GM18502 (cell line): ENCODE measurements around the gene TBPL1.
A peak's percentile ranks its signal among the peaks of the same experiment; 100 is the strongest.
"Not testable (repeated sequence)": the region's sequence is repeated elsewhere in the genome, so short reads cannot be mapped to it uniquely, and the experiment has no call there.

Source experiments
- ATAC-seq: cut with Tn5 transposase; IDR thresholded peaks from one replicate; pipeline ENCODE4 v1.9.1; 2021; ENCODE audit warnings: mild to moderate bottlenecking; ENCODE audit not compliant: unreplicated experiment, poor library complexity

TBPL1 gene

DNA sequence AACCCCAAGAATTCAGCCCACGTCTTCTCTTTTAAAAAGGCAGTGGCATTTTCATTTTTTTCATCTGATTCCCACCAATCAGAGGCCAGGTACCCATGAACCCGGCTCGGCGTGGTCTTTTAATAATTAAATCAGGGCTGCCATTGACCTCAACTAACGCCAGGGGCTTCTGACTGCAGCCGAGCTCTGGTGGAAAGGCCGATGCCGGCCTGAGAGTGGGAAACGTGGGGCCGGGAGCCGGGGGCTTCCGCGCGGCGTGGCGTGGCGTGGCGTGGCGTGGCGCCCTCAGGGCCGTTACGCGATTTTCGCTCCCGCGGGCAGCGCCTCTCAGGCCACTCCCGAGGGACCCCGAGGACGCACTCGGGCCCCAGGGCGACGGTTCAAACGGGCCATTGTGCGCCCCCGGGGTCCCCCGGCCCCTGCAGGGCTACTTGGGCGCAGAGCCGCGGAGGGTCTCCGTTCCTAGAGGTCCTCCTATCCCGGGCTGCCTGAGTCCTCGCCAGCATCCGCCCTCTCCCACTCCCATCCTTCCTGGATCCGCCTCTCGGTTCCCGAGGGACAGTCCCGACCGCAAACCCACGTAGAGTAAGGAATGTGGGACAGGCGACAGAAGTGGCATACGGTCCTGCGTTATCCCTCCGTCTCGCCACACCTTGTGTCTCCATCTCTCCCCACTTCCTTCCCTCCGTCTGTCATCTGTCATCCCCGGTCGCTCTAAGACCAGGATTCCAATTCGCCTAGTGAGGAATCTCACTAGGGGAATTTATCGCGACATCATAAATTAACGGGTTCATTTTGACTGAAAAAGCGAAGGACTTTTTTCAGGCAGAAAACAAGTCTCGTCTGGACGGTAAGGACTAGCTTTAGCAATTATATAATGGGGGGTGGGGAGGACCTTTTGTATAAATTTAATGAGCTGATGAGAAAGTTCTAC is 876 bp upstream of the TBPL1 start:
- ATAC-seq, result peak; percentile 64

DNA sequence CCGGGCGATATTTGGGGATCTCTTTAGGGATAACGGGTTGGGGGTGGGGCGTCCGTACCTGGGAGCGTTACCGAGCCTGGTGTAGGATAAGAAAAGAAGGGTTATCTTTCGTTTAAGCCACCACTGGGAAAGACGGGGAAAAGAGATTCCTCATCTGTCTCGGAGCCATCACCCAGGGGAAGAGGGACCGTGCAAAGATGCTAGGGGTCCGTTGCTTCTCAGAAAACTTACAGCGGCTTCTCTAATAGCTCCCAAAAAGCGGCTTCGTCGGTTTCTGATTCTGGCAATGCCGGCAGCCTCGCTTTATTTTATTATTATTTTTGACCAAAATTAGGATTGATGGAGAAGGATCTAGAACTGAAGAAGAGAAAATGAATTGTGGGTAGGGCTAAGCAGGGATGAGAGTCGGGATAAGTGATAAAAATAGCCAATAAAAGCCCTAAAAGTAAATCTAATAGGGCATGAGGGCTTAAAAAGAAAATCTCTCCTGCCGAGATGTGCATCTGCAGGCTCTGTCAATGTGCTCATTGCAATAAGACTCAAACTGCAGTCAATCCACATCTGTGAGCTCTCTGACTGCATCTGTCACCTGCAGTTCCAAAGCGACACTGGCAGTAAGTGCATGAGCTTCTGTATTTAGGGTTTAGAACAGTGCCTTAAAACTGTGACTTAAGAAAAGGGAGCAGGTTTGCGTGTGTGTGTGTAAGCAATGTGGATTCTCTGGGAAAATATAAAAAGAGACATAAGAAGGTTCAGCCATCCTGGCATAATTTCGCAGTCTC is 801 bp downstream of the TBPL1 start:
- ATAC-seq, result no peak

DNA sequence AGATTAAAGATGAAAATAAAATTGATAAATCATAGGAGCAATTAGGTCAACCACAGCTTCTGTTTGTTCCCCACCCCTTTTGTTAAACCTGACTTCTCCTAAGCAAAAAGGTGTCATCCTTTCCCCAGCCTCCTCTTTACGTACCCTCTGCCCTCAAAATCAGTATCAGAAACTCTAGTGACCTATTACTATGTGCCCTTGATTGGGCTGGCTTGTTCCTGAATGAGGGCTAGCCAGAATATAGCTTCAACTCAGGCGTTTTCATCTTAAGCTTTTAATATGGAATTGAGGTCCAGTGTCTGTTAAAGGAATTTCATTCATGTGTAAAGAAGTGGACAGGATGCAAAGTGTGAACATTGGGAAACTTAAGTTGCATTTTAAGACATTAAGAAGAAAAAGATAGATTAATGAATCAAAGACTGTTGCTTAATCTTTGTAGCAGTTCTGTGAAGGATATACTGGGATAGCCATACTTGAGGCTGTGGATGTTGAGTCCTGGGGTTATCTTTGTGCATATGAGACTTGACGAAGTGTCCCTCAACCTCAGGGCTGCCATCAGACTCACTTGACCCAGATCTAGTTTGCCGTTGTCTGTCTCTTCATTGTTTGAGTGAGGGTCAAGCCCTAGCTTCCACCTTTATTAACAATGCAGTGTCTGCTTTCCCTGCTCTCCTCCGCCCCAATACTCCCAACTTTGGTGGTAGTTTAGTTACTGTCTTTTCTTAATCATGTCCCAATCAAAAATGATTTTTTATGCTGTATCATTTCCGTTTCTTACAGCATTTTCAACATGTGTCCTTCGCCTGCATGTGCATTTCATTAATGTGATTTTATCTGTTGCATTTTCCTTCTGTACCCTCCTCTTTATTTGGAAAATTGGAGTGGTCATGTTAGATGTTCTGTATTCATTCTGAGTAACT is 1.9 kb downstream of the TBPL1 start:
- ATAC-seq, result no peak

DNA sequence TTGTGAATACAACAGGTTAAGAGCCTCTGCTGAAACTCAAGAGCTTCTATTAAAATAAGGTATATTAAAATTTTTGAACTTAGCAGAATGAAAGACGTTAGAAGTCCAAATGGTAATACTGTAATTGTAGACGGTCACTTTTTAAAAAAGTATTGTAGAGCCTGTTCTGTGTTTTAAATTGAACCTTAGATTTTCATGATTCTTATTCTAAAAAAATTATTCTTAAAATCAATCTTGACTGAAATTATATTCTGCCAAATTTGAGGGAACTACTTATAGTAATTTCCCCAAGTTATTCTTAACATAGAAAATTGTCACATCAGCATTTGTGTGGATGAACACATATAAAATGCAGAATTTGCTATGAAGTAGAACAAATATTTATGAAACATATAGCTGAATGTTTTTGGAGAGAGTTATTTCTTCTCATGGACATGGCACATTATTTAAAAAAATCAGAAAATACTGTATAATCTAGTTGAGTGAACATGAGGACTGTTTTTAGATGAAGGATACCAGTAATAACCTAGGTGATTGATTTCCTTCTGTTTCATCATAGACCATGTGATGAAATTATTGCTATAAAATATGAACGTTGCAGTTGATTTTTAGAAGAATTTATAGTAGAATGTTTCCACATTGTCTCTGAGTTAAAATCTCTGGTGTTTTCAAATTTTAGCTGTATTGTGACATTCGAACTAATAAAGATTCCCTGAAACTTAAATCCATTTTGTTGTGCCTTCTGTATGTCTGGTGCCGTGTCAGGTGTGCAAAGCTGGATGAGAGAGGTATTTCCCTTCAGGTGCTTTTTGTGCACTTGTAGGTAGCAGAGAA is 2.8 kb downstream of the TBPL1 start:
- no peak for ATAC-seq

DNA sequence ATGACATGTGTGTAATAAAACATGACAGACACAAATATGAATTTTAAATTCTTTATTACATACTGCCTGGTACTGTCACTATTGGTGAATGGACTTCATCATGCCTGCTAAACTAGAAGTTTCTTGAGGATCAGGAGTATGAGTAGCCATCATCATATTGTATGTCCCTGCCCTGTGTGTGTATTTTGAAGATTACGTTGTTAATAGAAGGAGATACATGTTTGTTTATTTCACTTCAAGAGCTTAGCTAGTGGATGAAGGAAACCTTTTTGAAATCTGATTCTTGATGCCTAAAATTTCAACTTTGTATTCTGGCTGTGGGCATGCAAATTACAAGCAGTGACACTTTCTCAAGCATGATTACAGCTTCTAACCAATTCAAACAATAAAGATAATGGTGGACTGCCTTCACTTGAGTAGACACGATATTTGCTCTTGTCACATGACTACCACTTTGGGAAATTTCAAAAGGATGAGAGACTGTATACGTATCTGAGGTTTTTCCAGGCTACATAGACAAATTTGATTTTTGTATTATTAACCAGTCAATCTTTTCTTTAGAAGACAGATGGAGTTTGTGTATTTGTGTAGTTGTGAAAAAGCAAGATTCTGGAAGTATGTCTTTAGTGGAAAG is 3.5 kb downstream of the TBPL1 start:
- no peak for ATAC-seq

DNA sequence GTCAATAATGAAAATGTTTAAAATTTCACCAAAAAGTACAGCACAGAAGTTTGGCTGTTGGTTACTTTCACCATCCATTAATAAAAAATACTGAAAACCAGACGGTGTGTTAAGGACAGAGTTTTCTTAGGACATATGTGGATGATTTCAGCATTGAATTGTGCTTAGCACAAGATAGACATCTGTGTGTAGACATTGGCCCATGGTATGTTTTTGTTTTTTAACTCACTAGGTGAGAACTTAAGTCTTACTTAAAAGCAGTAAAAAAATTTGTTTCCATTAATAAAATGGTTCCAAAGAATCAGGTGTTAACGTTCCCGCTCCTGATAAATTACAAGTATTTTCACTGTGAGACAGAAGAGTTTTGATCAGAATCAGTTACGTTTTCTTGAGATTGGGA is 4.2 kb downstream of the TBPL1 start:
- ATAC-seq, result no peak

DNA sequence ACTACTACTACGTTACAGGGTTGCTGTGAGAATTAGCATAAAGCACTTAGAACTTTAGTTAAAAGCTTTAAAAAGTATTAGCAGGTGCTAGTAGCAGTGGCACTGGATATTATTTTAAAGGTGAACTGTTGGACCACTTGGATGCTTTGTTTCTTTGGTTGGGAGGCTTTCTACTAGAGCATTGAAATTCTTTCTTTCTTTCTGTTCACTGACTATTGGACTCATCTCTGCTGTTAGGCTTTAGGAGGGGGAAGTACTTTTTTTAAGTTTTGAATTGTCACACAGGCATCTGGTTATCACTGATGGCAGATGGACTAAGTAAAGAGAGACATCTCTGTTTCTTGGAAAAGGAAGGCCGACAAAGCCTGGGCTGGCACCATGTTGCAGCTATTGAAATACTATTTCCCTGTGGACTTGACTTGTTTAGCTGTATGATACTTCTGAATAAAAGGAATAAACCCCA is 4.8 kb downstream of the TBPL1 start:
- no peak for ATAC-seq

DNA sequence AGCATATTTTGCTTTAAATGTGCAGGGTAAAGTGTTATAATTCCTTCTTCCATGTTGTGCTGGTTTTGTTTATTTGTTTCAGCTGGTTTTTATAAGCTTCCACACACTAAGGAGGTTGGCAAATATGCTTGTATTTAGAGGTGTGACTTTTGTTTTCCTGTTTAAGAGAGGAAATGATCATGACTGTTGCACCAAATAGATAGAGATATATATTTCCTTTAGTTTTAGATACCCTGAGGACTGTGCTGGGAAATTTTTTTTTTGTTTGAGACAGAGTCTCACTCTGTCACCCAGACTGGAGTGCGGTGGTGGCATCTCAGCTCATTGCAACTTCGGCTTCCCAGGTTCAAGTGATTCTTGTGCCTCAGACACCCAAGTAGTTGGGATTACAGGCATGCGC is 5.8 kb downstream of the TBPL1 start:
- ATAC-seq, result no peak

DNA sequence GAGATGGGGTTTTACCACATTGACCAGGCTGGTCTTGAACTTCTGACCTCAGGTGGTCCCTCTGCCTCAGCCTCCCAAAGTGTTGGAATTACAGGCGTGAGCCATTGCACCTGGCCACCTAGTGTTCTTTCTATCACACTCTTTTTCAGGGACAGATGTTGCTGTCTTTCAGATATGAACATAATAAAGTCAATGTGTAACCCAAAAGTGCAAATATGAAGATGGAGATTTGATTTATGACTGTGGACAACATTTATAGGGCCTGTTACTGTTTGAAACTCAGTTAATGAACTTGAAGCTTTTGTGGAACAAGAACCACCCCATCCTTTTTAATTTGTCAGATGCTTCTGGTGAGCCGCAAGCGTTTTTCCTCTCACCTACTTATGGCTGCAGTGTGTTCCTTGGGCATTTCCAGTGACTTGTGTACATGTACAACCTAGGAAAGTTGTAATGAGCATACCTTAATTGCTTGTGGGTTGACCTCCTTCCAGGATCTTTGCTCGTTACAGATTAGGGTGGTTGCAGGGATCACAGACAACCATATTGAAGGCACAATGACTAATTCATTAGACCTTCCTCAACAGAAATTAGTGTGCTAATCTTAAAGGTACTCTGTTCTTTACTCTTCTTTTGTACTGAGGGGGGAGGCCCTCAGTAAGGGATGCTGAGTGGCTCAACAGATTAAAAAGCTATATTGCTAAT is 6.8 kb downstream of the TBPL1 start:
- no peak for ATAC-seq

DNA sequence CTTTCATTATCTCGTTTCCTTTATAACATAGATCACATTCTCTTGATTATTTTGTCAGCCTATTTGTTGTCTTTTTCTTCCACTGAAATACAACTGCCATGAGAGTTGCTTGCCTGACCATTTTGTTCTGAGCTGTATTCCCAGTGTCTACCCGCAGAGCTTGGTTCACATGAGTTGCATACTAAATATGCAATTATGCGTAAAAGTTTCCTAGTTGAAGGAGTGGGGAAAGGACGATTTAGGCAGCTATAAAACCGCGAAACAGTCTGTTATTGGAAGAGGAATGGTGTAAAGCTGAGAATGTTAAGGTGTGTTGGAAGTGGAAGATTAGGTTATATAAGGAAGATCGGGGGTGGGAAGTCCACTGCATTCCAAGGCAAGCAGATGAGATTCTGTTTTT is 8.8 kb downstream of the TBPL1 start:
- no peak for ATAC-seq

DNA sequence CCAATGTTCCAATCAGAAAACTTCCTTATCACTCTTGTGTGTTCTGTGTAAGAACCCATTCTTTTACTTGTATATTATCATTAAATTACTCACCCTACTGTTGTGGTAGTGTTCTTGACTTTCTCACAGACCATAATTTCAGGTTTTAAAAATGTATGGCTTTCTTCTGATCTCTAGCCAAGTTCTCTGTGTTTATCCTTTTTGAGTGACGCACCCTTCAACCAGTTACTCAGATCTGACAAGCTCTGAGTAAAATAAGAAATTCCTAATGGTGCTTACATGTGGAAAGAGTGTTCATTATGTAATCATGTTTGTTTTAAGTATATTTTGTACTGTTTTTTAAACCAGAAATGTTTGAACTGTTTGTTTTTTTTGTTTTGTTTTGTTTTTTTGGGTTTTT is 11.0 kb downstream of the TBPL1 start:
- ATAC-seq, result no peak

DNA sequence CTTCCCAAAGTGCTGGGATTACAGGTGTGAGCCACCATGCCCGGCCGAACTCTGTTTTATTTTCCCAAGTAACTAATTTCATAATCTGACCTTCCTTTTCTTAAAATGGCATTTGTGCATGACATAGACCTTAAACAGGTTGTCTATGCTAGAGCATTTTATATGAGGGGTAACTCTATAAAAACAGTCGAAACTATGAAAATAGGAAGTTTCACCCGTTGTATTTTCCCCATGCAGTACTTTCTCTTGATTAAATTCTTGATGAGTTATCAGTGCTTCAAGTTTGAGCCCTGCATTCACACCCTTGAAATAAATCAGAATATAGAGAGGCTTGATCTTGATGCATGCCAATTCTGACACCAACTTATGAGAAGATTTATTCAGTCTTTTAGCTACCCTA is 11.7 kb downstream of the TBPL1 start:
- no peak for ATAC-seq

DNA sequence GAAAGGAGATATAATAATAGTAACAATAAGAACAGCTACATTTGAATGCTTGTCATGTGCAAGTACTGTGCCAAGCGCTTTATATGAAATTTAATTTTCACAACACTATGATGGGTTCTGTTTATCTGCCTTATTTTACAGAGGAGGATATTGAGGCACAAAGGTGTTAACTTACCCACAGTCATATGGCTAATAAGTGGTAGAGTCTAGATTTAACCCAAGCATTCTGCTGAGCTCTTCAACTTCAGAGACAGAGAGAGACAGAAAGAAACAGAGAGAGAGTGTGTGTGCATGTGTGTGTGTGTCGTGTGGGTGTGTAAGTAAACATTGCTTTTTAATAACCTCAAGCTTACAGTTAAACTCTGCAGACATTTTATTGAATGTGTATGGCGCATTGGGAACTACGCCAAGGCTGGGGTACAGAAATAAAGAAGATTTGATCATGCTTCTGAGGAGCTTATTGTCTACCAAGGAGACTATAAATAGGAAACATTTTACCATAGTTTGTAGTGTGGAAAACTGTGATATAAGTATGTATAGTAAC is 12.9 kb downstream of the TBPL1 start:
- ATAC-seq, result no peak

DNA sequence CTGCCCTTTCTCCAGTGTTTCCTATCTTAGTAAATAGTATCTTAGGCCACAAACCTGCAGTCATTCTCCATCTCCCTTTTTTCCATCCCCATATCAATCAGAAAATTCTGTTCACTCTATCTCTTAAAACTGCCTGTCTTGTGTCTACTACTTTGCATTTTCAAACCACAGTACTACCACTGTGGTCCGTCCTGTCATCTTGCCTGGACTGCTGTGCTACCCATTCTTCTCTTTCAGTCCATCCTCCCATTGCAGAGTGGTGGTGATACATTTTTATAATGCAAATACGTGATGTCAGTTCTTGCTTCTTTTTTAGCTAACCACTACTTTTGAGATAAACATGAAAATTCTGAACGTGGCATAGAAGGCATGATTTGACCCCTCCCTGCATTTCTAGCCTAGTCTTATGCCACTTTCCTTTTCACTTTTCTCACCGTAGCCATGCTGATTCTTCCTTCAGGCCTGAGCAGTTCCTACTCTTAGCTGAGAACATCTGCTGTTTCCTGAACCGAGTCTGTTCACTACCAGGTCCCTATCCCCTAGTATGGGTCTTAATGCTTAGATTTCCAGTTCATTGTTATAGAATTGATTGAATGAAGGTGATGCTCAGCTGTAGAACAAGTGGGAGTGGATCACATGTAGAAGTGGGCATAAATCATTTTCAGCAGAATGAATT is 13.8 kb downstream of the TBPL1 start:
- ATAC-seq, result peak; percentile 89

DNA sequence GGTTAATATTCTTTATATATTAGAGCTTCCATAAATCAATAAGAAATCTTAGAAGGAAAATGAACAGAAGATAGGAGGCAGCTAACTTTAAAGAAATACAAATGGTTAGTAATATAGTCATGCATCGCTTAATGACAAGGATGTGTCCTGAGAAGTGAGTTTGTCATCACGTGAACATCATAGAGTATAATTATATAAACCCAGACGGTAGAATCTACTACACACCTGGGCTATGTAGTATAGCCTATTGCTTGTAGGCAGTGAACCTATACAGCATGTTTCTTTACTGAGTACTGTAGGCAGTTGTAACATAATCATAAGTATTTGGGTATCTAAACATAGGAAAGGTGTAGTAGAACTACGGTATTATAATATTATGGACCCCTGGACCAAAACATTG is 14.3 kb downstream of the TBPL1 start:
- no peak for ATAC-seq

DNA sequence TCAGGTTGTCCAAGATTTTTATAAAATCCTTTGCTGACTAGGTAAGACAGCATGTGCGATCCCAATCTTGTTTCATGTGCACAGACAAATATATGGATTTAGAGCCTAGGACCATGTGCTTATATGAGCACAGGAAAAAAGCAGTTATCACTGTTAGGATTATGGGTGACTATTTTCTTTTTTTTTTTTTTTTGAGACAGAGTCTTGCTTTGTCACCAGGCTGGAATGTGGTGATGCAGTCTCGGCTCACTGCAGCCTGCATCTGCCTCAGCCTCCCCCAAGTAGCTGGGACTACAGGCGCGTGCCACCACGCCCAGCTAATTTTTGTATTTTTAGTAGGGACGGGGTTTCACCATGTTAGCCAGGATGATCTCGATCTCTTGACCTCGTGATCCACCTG is 14.8 kb downstream of the TBPL1 start:
- ATAC-seq, result not testable (repeated sequence)

DNA sequence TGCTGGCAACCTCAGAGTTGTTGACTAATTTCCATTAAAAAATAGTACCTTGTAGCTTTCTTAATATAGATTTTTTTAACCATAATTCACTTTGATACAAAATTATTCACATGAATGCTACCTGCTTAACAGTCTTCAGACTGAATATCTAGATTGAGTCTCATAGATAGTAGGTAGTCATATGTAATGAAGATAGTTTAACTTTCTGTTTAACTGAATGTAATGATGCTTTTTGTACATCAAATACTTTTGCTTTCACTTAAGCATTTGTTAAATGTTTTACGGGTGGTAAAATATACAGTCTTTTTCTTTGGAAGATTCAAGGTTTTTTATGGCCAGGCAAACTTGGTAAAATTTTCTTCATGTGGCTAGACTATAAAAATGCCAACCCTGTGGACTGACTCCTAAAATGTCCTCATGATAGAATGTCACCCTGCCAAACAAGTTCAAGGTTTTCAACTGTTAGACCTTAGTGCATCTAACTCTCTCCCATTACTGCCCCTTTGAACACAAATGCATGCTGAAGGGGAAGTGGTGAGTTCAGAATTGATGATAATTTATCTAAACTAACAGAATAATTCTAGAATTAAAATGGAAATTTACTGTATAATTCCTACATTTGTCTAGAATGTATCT is 16.4 kb downstream of the TBPL1 start:
- no peak for ATAC-seq
